Measurements from ENCODE around the gene RNGTT. TPM values are rescaled to one million over a fixed set of nuclear protein-coding genes. Genes with fewer than 3 reads are reported as not detected.

Gene RNGTT
- total RNA-seq, 3 donors from 2014 or later = 9.1 to 30.3 (median 22.6) TPM

- TF ChIP-seq, protein P1, sequence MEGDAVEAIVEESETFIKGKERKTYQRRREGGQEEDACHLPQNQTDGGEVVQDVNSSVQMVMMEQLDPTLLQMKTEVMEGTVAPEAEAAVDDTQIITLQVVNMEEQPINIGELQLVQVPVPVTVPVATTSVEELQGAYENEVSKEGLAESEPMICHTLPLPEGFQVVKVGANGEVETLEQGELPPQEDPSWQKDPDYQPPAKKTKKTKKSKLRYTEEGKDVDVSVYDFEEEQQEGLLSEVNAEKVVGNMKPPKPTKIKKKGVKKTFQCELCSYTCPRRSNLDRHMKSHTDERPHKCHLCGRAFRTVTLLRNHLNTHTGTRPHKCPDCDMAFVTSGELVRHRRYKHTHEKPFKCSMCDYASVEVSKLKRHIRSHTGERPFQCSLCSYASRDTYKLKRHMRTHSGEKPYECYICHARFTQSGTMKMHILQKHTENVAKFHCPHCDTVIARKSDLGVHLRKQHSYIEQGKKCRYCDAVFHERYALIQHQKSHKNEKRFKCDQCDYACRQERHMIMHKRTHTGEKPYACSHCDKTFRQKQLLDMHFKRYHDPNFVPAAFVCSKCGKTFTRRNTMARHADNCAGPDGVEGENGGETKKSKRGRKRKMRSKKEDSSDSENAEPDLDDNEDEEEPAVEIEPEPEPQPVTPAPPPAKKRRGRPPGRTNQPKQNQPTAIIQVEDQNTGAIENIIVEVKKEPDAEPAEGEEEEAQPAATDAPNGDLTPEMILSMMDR (IDR thresholded peaks at IDR 0.05) = no peak
- TF ChIP-seq POLR2AphosphoS5 (IDR thresholded peaks at IDR 0.05) (no peak), POLR2A (IDR thresholded peaks at IDR 0.05) (no peak)
- no peaks in the 10 kb centered on the region for H3K9me3 ChIP-seq
- H3K27ac ChIP-seq = no peak overlapping the region
- intact Hi-C loops (cut with DNase I; ENCODE audit: low total_unique reads) = no loop called here
- H3K4me3 ChIP-seq = no peak overlapping the region
- H3K4me1 ChIP-seq = no peaks in the 10 kb centered on the region
- no peak for DNase-seq (ENCODE audit: low spot score in 2 of 2)
- H3K27me3 ChIP-seq = no peaks in the 10 kb centered on the region
- no peaks in the 10 kb centered on the region for H3K36me3 ChIP-seq
Observed at GRCh38 chr6:88637761-88638545, 325.5 kb downstream of the RNGTT start.

DNA sequence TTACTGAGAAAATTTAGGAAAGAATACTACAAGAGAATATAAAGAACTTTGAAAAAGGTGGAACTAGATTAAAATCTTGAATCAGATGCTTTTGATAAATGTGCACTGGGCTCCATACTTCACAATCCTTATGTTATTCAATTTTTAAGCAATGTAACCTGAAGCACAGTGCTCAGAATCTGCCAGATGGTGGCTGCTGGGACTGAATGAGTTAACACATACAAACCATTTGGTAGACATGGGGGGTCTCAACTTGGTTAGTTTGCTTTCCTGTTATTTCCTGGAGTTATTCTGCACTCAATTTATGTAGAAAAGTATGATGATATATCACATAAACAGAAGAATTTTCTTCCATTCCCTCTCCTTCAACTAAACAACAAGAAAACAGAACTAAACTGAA is 326.5 kb downstream of the RNGTT start:
- no peak for TF ChIP-seq POLR2AphosphoS5 (IDR thresholded peaks at IDR 0.05)
- TF ChIP-seq, protein P1 (IDR thresholded peaks at IDR 0.05) = no peak
- TF ChIP-seq POLR2A (IDR thresholded peaks at IDR 0.05) = no peak
- intact Hi-C loops (cut with DNase I; ENCODE audit: low total_unique reads) = no loop called here
- Histone ChIP-seq H3K27me3 (no peaks in the 10 kb centered on the region), H3K36me3 (no peaks in the 10 kb centered on the region), H3K27ac (no peak overlapping the region), H3K9me3 (no peaks in the 10 kb centered on the region), H3K4me1 (no peaks in the 10 kb centered on the region), H3K4me3 (no peak overlapping the region)
- DNase-seq (ENCODE audit: low spot score in 2 of 2) = no peak

GRCh38 chr6:88633782-88634181 is 329.6 kb downstream of the RNGTT start:
- Histone ChIP-seq H3K4me1 (no peaks in the 10 kb centered on the region), H3K4me3 (no peak overlapping the region), H3K27ac (no peak overlapping the region), H3K27me3 (no peaks in the 10 kb centered on the region), H3K9me3 (no peaks in the 10 kb centered on the region), H3K36me3 (no peaks in the 10 kb centered on the region)
- TF ChIP-seq POLR2AphosphoS5 (IDR thresholded peaks at IDR 0.05) (no peak), POLR2A (IDR thresholded peaks at IDR 0.05) (no peak)
- TF ChIP-seq, protein P1 (IDR thresholded peaks at IDR 0.05) = no peak
- intact Hi-C loops (cut with DNase I; ENCODE audit: low total_unique reads) = no loop called here
- no peak for DNase-seq (ENCODE audit: low spot score in 2 of 2)

GRCh38 chr6:88631830-88632229 is 331.6 kb downstream of the RNGTT start:
- Histone ChIP-seq H3K27ac (no peak overlapping the region), H3K27me3 (no peaks in the 10 kb centered on the region), H3K9me3 (no peaks in the 10 kb centered on the region), H3K4me3 (no peak overlapping the region), H3K4me1 (no peaks in the 10 kb centered on the region), H3K36me3 (no peaks in the 10 kb centered on the region)
- TF ChIP-seq, protein P1 (IDR thresholded peaks at IDR 0.05) = no peak
- TF ChIP-seq POLR2A (IDR thresholded peaks at IDR 0.05) = no peak
- intact Hi-C loops (cut with DNase I; ENCODE audit: low total_unique reads) = no loop called here
- no peak for DNase-seq (ENCODE audit: low spot score in 2 of 2)

DNA sequence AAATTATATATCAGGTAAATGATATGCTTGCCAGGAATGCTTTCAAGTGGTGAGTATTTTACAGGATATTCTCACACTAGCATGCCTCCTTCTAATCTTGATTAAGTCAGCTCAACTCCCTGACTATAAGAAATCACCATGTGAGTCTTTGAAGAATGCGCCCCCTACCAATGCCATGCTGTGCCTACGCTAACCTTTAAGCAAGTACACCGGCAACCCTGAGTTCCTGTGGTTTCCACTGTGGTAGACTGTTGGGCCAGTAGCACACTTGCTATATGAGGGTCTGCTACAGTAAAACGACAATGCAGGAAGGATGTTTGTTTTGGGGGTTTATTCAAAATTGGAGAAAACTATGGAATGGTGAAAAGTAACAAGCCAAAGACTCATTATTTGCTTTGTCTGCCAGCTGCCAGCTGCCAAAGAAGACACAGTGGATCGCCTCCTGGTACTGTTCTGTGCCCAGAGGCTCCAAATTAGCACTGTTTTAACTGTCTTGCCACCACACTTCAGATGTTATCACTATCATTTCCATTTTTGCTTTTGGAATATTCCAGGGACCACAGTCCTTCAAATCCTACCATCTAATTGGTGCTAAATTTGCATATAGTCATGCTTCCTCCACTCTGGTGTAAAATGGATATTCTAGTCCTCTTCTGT is 333.5 kb downstream of the RNGTT start:
- TF ChIP-seq, protein P1 (IDR thresholded peaks at IDR 0.05) = no peak
- TF ChIP-seq POLR2AphosphoS5 (IDR thresholded peaks at IDR 0.05) = no peak
- TF ChIP-seq POLR2A (IDR thresholded peaks at IDR 0.05) = no peak
- intact Hi-C loops (cut with DNase I; ENCODE audit: low total_unique reads) = no loop called here
- no peak overlapping the region for H3K27ac ChIP-seq
- no peaks in the 10 kb centered on the region for H3K27me3 ChIP-seq
- no peaks in the 10 kb centered on the region for H3K36me3 ChIP-seq
- H3K4me1 ChIP-seq = no peaks in the 10 kb centered on the region
- H3K9me3 ChIP-seq = no peaks in the 10 kb centered on the region
- H3K4me3 ChIP-seq = no peak overlapping the region
- DNase-seq (ENCODE audit: low spot score in 2 of 2) = no peak
